ENCODE data around the gene COX4I1.

The COX4I1 gene

GRCh38 chr16:85823328-85823920 lies 23.9 kb downstream of the COX4I1 start:
- TF ChIP-seq CTCF (conservative IDR thresholded peaks at IDR 0.05; ENCODE audit: low read length) (no peak), EZH2phosphoT487 (IDR thresholded peaks at IDR 0.05; ENCODE audit: borderline replicate concordance) (no peak)
- no peaks in the 10 kb centered on the region for H4K20me1 ChIP-seq (ENCODE audit: insufficient read depth, low read length, poor library complexity, severe bottlenecking)
- no peaks in the 10 kb centered on the region for H3K4me1 ChIP-seq (ENCODE audit: insufficient read depth, low read length, poor library complexity, severe bottlenecking)
- no peak overlapping the region for H3K9ac ChIP-seq (ENCODE audit: low read depth, low read length, poor library complexity, severe bottlenecking)
- H3K9me2 ChIP-seq (replicated peaks; ENCODE audit: low read depth, low read length), result no peaks in the 10 kb centered on the region
- no peak overlapping the region for H3K4me3 ChIP-seq (ENCODE audit: low read length, poor library complexity, severe bottlenecking)
- no peaks in the 10 kb centered on the region for H3K9me3 ChIP-seq (ENCODE audit: insufficient read depth, low read depth, low read length)
- no peaks in the 10 kb centered on the region for H3K79me2 ChIP-seq (ENCODE audit: insufficient read depth, low read length)
- H3K27me3 ChIP-seq (ENCODE audit: insufficient read depth, low read length, poor library complexity, severe bottlenecking), result no peaks in the 10 kb centered on the region
- no peak overlapping the region for H2AFZ ChIP-seq (ENCODE audit: low read length)
- H3K36me3 ChIP-seq (ENCODE audit: insufficient read depth, low read length), result no peaks in the 10 kb centered on the region
- H3K4me2 ChIP-seq (ENCODE audit: low read depth, low read length, poor library complexity, severe bottlenecking), result no peak overlapping the region
- no peaks in the 10 kb centered on the region for H3F3A ChIP-seq (ENCODE audit: low read depth)

- no peaks in the 10 kb centered on the region for H3K27me3 ChIP-seq (ENCODE audit: insufficient read depth, low read length, poor library complexity, severe bottlenecking)
- no peaks in the 10 kb centered on the region for H3F3A ChIP-seq (ENCODE audit: low read depth)
- no peaks in the 10 kb centered on the region for H3K9me2 ChIP-seq (replicated peaks; ENCODE audit: low read depth, low read length)
- H3K4me1 ChIP-seq (ENCODE audit: insufficient read depth, low read length, poor library complexity, severe bottlenecking), result no peaks in the 10 kb centered on the region
- H4K20me1 ChIP-seq (ENCODE audit: insufficient read depth, low read length, poor library complexity, severe bottlenecking), result no peaks in the 10 kb centered on the region
- no peaks in the 10 kb centered on the region for H3K36me3 ChIP-seq (ENCODE audit: insufficient read depth, low read length)
- no peak overlapping the region for H3K4me3 ChIP-seq (ENCODE audit: low read length, poor library complexity, severe bottlenecking)
- H3K9me3 ChIP-seq (ENCODE audit: insufficient read depth, low read depth, low read length), result no peaks in the 10 kb centered on the region
- H3K9ac ChIP-seq (ENCODE audit: low read depth, low read length, poor library complexity, severe bottlenecking), result no peak overlapping the region
- TF ChIP-seq EZH2phosphoT487 (IDR thresholded peaks at IDR 0.05; ENCODE audit: borderline replicate concordance), result no peak
- no peak for TF ChIP-seq CTCF (conservative IDR thresholded peaks at IDR 0.05; ENCODE audit: low read length)
- no peak overlapping the region for H3K4me2 ChIP-seq (ENCODE audit: low read depth, low read length, poor library complexity, severe bottlenecking)
- no peak overlapping the region for H2AFZ ChIP-seq (ENCODE audit: low read length)
- H3K79me2 ChIP-seq (ENCODE audit: insufficient read depth, low read length), result no peaks in the 10 kb centered on the region
These were observed 25.0 kb downstream of the COX4I1 start for GRCh38 chr16:85824161-85825135.

GRCh38 chr16:85825326-85825725 lies 25.8 kb downstream of the COX4I1 start:
- H3K9me3 ChIP-seq (ENCODE audit: insufficient read depth, low read depth, low read length), result no peaks in the 10 kb centered on the region
- no peak overlapping the region for H3K4me3 ChIP-seq (ENCODE audit: low read length, poor library complexity, severe bottlenecking)
- no peaks in the 10 kb centered on the region for H4K20me1 ChIP-seq (ENCODE audit: insufficient read depth, low read length, poor library complexity, severe bottlenecking)
- H2AFZ ChIP-seq (ENCODE audit: low read length), result no peak overlapping the region
- H3F3A ChIP-seq (ENCODE audit: low read depth), result no peaks in the 10 kb centered on the region
- no peaks in the 10 kb centered on the region for H3K4me1 ChIP-seq (ENCODE audit: insufficient read depth, low read length, poor library complexity, severe bottlenecking)
- H3K9me2 ChIP-seq (replicated peaks; ENCODE audit: low read depth, low read length), result no peaks in the 10 kb centered on the region
- no peaks in the 10 kb centered on the region for H3K27me3 ChIP-seq (ENCODE audit: insufficient read depth, low read length, poor library complexity, severe bottlenecking)
- H3K4me2 ChIP-seq (ENCODE audit: low read depth, low read length, poor library complexity, severe bottlenecking), result no peak overlapping the region
- no peak for TF ChIP-seq EZH2phosphoT487 (IDR thresholded peaks at IDR 0.05; ENCODE audit: borderline replicate concordance)
- TF ChIP-seq CTCF (conservative IDR thresholded peaks at IDR 0.05; ENCODE audit: low read length), result 0 out of 2 replicates have a peak, but pooled peaks have one; percentile 30
- H3K9ac ChIP-seq (ENCODE audit: low read depth, low read length, poor library complexity, severe bottlenecking), result no peak overlapping the region
- H3K79me2 ChIP-seq (ENCODE audit: insufficient read depth, low read length), result no peaks in the 10 kb centered on the region
- H3K36me3 ChIP-seq (ENCODE audit: insufficient read depth, low read length), result no peaks in the 10 kb centered on the region

Measured in Loucy (cell line).